ENCODE results near the gene CORO7. TPM values are rescaled to one million over a fixed set of nuclear protein-coding genes. Genes with fewer than 3 reads are reported as not detected.

CORO7 gene
- total and polyA plus RNA-seq, 9 of the 15 experiments (the other 6 are each of a cell fraction or from before 2014, with no cell fraction given): 0.45 to 77.2 (median 18.7) TPM

DNA sequence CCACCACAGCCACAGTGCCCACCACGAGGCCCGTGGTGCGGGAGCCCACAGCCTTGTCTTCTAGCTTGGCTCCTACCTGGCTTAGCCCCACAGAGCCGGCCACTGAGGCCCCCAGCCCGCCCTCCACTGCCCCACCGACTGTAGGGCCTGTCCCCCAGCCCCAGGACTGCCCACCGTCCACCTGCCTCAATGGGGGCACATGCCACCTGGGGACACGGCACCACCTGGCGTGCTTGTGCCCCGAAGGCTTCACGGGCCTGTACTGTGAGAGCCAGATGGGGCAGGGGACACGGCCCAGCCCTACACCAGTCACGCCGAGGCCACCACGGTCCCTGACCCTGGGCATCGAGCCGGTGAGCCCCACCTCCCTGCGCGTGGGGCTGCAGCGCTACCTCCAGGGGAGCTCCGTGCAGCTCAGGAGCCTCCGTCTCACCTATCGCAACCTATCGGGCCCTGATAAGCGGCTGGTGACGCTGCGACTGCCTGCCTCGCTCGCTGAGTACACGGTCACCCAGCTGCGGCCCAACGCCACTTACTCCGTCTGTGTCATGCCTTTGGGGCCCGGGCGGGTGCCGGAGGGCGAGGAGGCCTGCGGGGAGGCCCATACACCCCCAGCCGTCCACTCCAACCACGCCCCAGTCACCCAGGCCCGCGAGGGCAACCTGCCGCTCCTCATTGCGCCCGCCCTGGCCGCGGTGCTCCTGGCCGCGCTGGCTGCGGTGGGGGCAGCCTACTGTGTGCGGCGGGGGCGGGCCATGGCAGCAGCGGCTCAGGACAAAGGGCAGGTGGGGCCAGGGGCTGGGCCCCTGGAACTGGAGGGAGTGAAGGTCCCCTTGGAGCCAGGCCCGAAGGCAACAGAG, 34.2 kb downstream of the CORO7 start:
- no peaks in the 10 kb centered on the region for H3K9me1 ChIP-seq (ENCODE audit: control insufficient read depth, insufficient read depth, low read length)
- FAIRE-seq (no peak), DNase-seq (ENCODE audit: extremely low read depth in 1 of 4, low spot score in 3 of 4) (peak in 2 of 4 experiments; percentile 28 to 32), ATAC-seq (no peak)
- in situ Hi-C loops (cut with MboI) (no loop called here), intact Hi-C loops (cut with micrococcal nuclease) (no loop called here)
- no peaks in the 10 kb centered on the region for H3K27me3 ChIP-seq (ENCODE audit: control insufficient read depth in 2 of 2, insufficient read depth in 2 of 2, low read length in 2 of 2)
- H3K36me3 ChIP-seq (ENCODE audit: control insufficient read depth, insufficient read depth, low read length): peaks cover 49% of the 10 kb centered on the region; the same call in 1 of the 3 replicates
- peak overlapping the region in 1 of 2 experiments; percentile 60; a peak in 1 of 4 replicates for H3K9ac ChIP-seq (ENCODE audit: insufficient read depth in 1 of 2, low read depth in 2 of 2, low read length in 2 of 2)
- no peak overlapping the region for H3K4me2 ChIP-seq (ENCODE audit: insufficient read depth, low read length)
- no peak overlapping the region for H2AFZ ChIP-seq (ENCODE audit: low read depth, low read length)
- H3K4me3 ChIP-seq: no peak overlapping the region
- no peak overlapping the region for H3K27ac ChIP-seq (ENCODE audit: extremely low read depth, low read depth, low read length)
- TF ChIP-seq RBFOX2 (IDR thresholded peaks at IDR 0.05; ENCODE audit: low read depth, low read length) (peak; percentile 29; the same call in 1 of the 2 replicates), POLR2G (IDR thresholded peaks at IDR 0.05; ENCODE audit: low read depth, low read length) (peak; percentile 55), ZNF668 (CRISPR knock-in tag; IDR thresholded peaks at IDR 0.05) (no peak), RBM22 (IDR thresholded peaks at IDR 0.05; ENCODE audit: low read depth, low read length, poor library complexity, severe bottlenecking) (peak; percentile 14)
- TF ChIP-seq, protein P1, sequence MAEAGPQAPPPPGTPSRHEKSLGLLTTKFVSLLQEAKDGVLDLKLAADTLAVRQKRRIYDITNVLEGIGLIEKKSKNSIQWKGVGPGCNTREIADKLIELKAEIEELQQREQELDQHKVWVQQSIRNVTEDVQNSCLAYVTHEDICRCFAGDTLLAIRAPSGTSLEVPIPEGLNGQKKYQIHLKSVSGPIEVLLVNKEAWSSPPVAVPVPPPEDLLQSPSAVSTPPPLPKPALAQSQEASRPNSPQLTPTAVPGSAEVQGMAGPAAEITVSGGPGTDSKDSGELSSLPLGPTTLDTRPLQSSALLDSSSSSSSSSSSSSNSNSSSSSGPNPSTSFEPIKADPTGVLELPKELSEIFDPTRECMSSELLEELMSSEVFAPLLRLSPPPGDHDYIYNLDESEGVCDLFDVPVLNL (CRISPR knock-in tag; IDR thresholded peaks at IDR 0.05; ENCODE audit: low read depth): no peak
- TF ChIP-seq, protein P2, sequence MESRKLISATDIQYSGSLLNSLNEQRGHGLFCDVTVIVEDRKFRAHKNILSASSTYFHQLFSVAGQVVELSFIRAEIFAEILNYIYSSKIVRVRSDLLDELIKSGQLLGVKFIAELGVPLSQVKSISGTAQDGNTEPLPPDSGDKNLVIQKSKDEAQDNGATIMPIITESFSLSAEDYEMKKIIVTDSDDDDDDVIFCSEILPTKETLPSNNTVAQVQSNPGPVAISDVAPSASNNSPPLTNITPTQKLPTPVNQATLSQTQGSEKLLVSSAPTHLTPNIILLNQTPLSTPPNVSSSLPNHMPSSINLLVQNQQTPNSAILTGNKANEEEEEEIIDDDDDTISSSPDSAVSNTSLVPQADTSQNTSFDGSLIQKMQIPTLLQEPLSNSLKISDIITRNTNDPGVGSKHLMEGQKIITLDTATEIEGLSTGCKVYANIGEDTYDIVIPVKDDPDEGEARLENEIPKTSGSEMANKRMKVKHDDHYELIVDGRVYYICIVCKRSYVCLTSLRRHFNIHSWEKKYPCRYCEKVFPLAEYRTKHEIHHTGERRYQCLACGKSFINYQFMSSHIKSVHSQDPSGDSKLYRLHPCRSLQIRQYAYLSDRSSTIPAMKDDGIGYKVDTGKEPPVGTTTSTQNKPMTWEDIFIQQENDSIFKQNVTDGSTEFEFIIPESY (CRISPR knock-in tag; IDR thresholded peaks at IDR 0.05): peak; percentile 99
- no peaks in the 10 kb centered on the region for H3K9me3 ChIP-seq (replicated peaks; ENCODE audit: control insufficient read depth, insufficient read depth, low read depth, low read length)
- POLR2A ChIA-PET: interaction anchor here (0.5 to 1.1 kb wide), 7 partner anchors 9 to 921 kb away, joined by 3 to 5 read pairs (median 3); partner anchors contain the start of gene TFAP4
- H4K20me1 ChIP-seq (replicated peaks; ENCODE audit: control insufficient read depth, insufficient read depth, low read length): no peaks in the 10 kb centered on the region
- CTCF ChIA-PET (ENCODE audit: low intra/inter-chr PET ratio): no interaction called here
- BruUV-seq (replicated peaks): no TSS peak
- H3K4me1 ChIP-seq (replicated peaks in 1 of 2; ENCODE audit: control insufficient read depth in 2 of 2, insufficient read depth in 2 of 2, low read length in 2 of 2): peaks cover 7 to 45% of the 10 kb centered on the region in 2 experiments; a peak in 4 of 5 replicates
- H3K79me2 ChIP-seq (ENCODE audit: control insufficient read depth, insufficient read depth, low read length): no peaks in the 10 kb centered on the region
- 94% methylated on average over 32 of the region's 55 CpGs for WGBS (ENCODE audit: insufficient coverage, low coverage, missing lambda C conversion rate)

Data from K562 (cell line).